Astrocyte (in vitro differentiated cells and primary cell): Measurements from ENCODE around the gene SYDE1. TPM values are rescaled to one million over a fixed set of nuclear protein-coding genes. Genes with fewer than 3 reads are reported as not detected.
"Not testable (repeated sequence)": the region's sequence is repeated elsewhere in the genome, so short reads cannot be mapped to it uniquely, and the experiment has no call there.

ENCODE experiments used
- DNase-seq: peaks from one replicate; pipeline ENCODE4 v3.0.0-alpha.2; 2010; ENCODE audit warnings: low read depth
- FAIRE-seq: peaks from 2 replicates; lab custom pipeline; 2011; peaks lifted over from hg19 to GRCh38; lab: Jason Lieb, UNC
- H2AFZ ChIP-seq: 2 replicates; pipeline ENCODE4 v1.6.0; 2012; ENCODE audit warnings: low read depth, low read length, inconsistent platforms
- H3K27ac ChIP-seq: 2 replicates; pipeline ENCODE4 v1.5.1; 2011; ENCODE audit warnings: low read depth, low read length, inconsistent platforms
- H3K27me3 ChIP-seq: 2 replicates; pipeline ENCODE4 v1.6.0; 2011; ENCODE audit warnings: low read length, inconsistent platforms; ENCODE audit not compliant: insufficient read depth
- H3K36me3 ChIP-seq: 2 replicates; pipeline ENCODE4 v1.5.1; 2011; ENCODE audit warnings: low read length, inconsistent platforms; ENCODE audit not compliant: insufficient read depth
- H3K4me1 ChIP-seq: 2 replicates; pipeline ENCODE4 v1.5.1; 2011; ENCODE audit warnings: low read length, inconsistent platforms; ENCODE audit not compliant: insufficient read depth
- H3K4me2 ChIP-seq: 2 replicates; pipeline ENCODE4 v1.6.0; 2012; ENCODE audit warnings: low read length, inconsistent platforms
- H3K4me3 ChIP-seq: 2 replicates; pipeline ENCODE4 v1.5.1; 2011; ENCODE audit warnings: low read depth, mild to moderate bottlenecking, low read length, inconsistent platforms; ENCODE audit not compliant: insufficient read depth
- H3K79me2 ChIP-seq: 2 replicates; pipeline ENCODE4 v1.6.0; 2012; ENCODE audit warnings: mild to moderate bottlenecking, low read length, inconsistent platforms; ENCODE audit not compliant: insufficient read depth
- H3K9ac ChIP-seq: 2 replicates; pipeline ENCODE4 v1.6.0; 2012; ENCODE audit warnings: mild to moderate bottlenecking, low read length, inconsistent platforms
- H3K9me3 ChIP-seq: 2 replicates; pipeline ENCODE4 v1.5.1; 2012; ENCODE audit warnings: low read depth, mild to moderate bottlenecking, low read length, inconsistent platforms; ENCODE audit not compliant: insufficient read depth
- H4K20me1 ChIP-seq: 2 replicates; pipeline ENCODE4 v1.6.0; 2012; ENCODE audit warnings: low read length, inconsistent platforms; ENCODE audit not compliant: insufficient read depth
- H3K27ac Mint-ChIP-seq: one replicate; pipeline ENCODE4 v1.8.0; 2021; ENCODE audit warnings: mild to moderate bottlenecking, mixed read lengths; ENCODE audit not compliant: unreplicated experiment
- H3K27me3 Mint-ChIP-seq: one replicate; pipeline ENCODE4 v1.8.0; 2021; ENCODE audit warnings: low read depth, mixed read lengths; ENCODE audit not compliant: unreplicated experiment
- H3K36me3 Mint-ChIP-seq: one replicate; pipeline ENCODE4 v1.8.0; 2021; ENCODE audit warnings: low read depth, mixed read lengths; ENCODE audit not compliant: unreplicated experiment
- H3K4me1 Mint-ChIP-seq: one replicate; pipeline ENCODE4 v1.8.0; 2021; ENCODE audit warnings: low read depth, mixed read lengths; ENCODE audit not compliant: unreplicated experiment
- H3K4me3 Mint-ChIP-seq: one replicate; pipeline ENCODE4 v1.8.0; 2021; ENCODE audit warnings: mild to moderate bottlenecking, moderate library complexity, mixed read lengths; ENCODE audit not compliant: unreplicated experiment
- H3K9me3 Mint-ChIP-seq: one replicate; pipeline ENCODE4 v1.8.0; 2021; ENCODE audit warnings: mild to moderate bottlenecking, mixed read lengths; ENCODE audit not compliant: unreplicated experiment
- CTCF ChIP-seq: IDR thresholded peaks from 2 replicates; pipeline ENCODE4 v1.5.1; 2011; ENCODE audit warnings: low read depth, mild to moderate bottlenecking, inconsistent platforms, low read length, moderate library complexity; ENCODE audit not compliant: insufficient read depth
- EZH2 ChIP-seq: IDR thresholded peaks from 2 replicates; pipeline ENCODE4 v1.6.1; 2012; ENCODE audit warnings: mild to moderate bottlenecking, low read length, inconsistent platforms; ENCODE audit not compliant: insufficient read depth
- total RNA-seq: library from RNA; stranded (reverse); gene quantifications from 2 replicates; pipeline ENCODE4 v1.2.1, GENCODE V29; 2021

SYDE1 gene
- total RNA-seq, 1 donor from 2014 or later: 40.6 TPM

GRCh38 chr19:15093001-15093400, 14.2 kb upstream of the SYDE1 start:
- H3K4me1 Mint-ChIP-seq: no peaks in the 10 kb centered on the region
- no peak overlapping the region for H3K4me3 ChIP-seq
- H3K36me3 Mint-ChIP-seq: no peaks in the 10 kb centered on the region
- no peaks in the 10 kb centered on the region for H3K9me3 Mint-ChIP-seq
- no peaks in the 10 kb centered on the region for H3K4me1 ChIP-seq
- no peaks in the 10 kb centered on the region for H4K20me1 ChIP-seq
- H3K27ac ChIP-seq: no peak overlapping the region
- TF ChIP-seq EZH2 (no peak), CTCF (no peak)
- H3K9me3 ChIP-seq: no peaks in the 10 kb centered on the region
- H3K4me2 ChIP-seq: no peak overlapping the region
- no peak overlapping the region for H3K4me3 Mint-ChIP-seq
- H3K36me3 ChIP-seq: no peaks in the 10 kb centered on the region
- no peak for FAIRE-seq
- H2AFZ ChIP-seq: no peak overlapping the region
- no peak for DNase-seq
- H3K79me2 ChIP-seq: no peaks in the 10 kb centered on the region
- H3K27ac Mint-ChIP-seq: no peak overlapping the region
- H3K27me3 Mint-ChIP-seq: peaks cover 23% of the 10 kb centered on the region
- no peak overlapping the region for H3K9ac ChIP-seq
- peaks cover 2% of the 10 kb centered on the region for H3K27me3 ChIP-seq

- no peaks in the 10 kb centered on the region for H3K9me3 ChIP-seq
- TF ChIP-seq EZH2 (no peak), CTCF (no peak)
- no peak overlapping the region for H2AFZ ChIP-seq
- no peaks in the 10 kb centered on the region for H3K4me1 ChIP-seq
- no peaks in the 10 kb centered on the region for H3K36me3 ChIP-seq
- no peak overlapping the region for H3K4me3 Mint-ChIP-seq
- DNase-seq (no peak), FAIRE-seq (no peak)
- no peak overlapping the region for H3K4me2 ChIP-seq
- H3K9me3 Mint-ChIP-seq: no peaks in the 10 kb centered on the region
- H3K9ac ChIP-seq: no peak overlapping the region
- no peak overlapping the region for H3K27ac Mint-ChIP-seq
- no peak overlapping the region for H3K4me3 ChIP-seq
- no peaks in the 10 kb centered on the region for H3K36me3 Mint-ChIP-seq
- no peaks in the 10 kb centered on the region for H3K27me3 ChIP-seq
- H4K20me1 ChIP-seq: no peaks in the 10 kb centered on the region
- peaks cover 7% of the 10 kb centered on the region for H3K27me3 Mint-ChIP-seq
- no peaks in the 10 kb centered on the region for H3K79me2 ChIP-seq
- H3K4me1 Mint-ChIP-seq: no peaks in the 10 kb centered on the region
- no peak overlapping the region for H3K27ac ChIP-seq
Observed at GRCh38 chr19:15096223-15096622, 11.0 kb upstream of the SYDE1 start.

- H3K9ac ChIP-seq, FAIRE-seq: not testable (repeated sequence)
Observed at GRCh38 chr19:15097980-15098379, 9.2 kb upstream of the SYDE1 start.

More at GRCh38 chr19:15097980-15098379, 9.2 kb upstream of the SYDE1 start:
- H3K4me2 ChIP-seq, H3K36me3 ChIP-seq, H3K9me3 Mint-ChIP-seq, H3K27ac ChIP-seq, H3K79me2 ChIP-seq, H3K27me3 Mint-ChIP-seq, H3K27me3 ChIP-seq, H3K4me3 Mint-ChIP-seq, DNase-seq, H3K36me3 Mint-ChIP-seq, H3K4me1 ChIP-seq, H4K20me1 ChIP-seq, H3K4me3 ChIP-seq, H3K27ac Mint-ChIP-seq, H3K9me3 ChIP-seq, H3K4me1 Mint-ChIP-seq, H2AFZ ChIP-seq: not testable (repeated sequence)
